Measurements from ENCODE around the gene ERVV-1. TPM values are rescaled to one million over a fixed set of nuclear protein-coding genes. Genes with fewer than 3 reads are reported as not detected.

ERVV-1 gene
- total and polyA plus RNA-seq, 2 donors: 0.05 TPM; not detected in 1

DNA sequence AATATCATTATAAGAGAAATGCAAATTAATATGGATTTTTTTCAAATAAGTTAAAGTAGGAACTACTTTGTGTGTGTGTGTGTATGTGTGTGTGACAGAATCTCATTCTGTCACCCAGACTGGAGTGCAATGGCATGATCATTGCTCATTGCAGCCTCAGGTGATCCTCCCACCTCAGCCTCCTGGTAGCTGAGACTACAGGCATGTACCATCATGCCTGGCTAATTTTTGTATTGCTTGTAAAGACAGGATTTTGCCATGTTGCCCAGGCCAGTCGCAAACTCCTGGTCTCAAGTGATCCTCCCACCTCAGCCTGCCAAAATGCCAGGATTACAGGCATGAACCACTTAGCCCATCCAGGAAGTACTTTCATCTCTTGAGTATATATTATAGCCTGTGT lies 27.6 kb downstream of the ERVV-1 start:
- DNase-seq (ENCODE audit: extremely low spot score): no peak
- WGBS: 74% methylated on average over 1 of the region's 1 CpG
- no peak overlapping the region for H3K4me3 ChIP-seq (ENCODE audit: low read depth, low read length)

GRCh38 chr19:53045536-53045935 lies 31.8 kb downstream of the ERVV-1 start:
- Histone ChIP-seq H3K27ac (ENCODE audit: low read depth) (no peak overlapping the region), H3K4me1 (ENCODE audit: insufficient read depth) (no peaks in the 10 kb centered on the region), H3K36me3 (ENCODE audit: insufficient read depth) (no peaks in the 10 kb centered on the region), H3K4me3 (ENCODE audit: low read depth, low read length) (no peak overlapping the region)
- WGBS: 84% methylated on average over 16 of the region's 16 CpGs
- DNase-seq (ENCODE audit: extremely low spot score): no peak

More for the DNA sequence above, 27.6 kb downstream of the ERVV-1 start:
- Histone ChIP-seq H3K27ac (ENCODE audit: low read depth) (no peak overlapping the region), H3K36me3 (ENCODE audit: insufficient read depth) (no peaks in the 10 kb centered on the region), H3K4me1 (ENCODE audit: insufficient read depth) (no peaks in the 10 kb centered on the region)

DNA sequence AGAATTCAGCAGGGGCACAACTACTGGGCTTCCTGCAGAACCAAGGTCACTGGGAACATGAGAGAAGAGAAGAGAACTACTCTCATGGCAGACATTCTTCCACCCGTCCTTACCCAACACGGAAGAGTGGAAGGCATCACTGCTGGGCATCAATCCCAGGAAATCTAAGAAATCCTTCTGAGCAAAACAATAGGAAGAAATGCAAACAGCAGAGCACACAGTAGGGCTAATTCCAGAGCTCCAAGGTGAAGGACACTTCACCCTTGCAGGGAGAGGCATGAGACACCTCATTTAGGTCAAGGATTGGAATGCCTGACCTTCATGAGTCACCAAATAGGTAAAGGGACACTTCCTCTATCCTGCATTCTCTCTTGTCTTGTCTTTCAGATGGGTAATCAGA lies 33.7 kb downstream of the ERVV-1 start:
- H3K4me3 ChIP-seq (ENCODE audit: low read depth, low read length): no peak overlapping the region
- no peak overlapping the region for H3K27ac ChIP-seq (ENCODE audit: low read depth)
- 91% methylated on average over 2 of the region's 2 CpGs for WGBS
- no peak for DNase-seq (ENCODE audit: extremely low spot score)
- no peaks in the 10 kb centered on the region for H3K36me3 ChIP-seq (ENCODE audit: insufficient read depth)
- H3K4me1 ChIP-seq (ENCODE audit: insufficient read depth): no peaks in the 10 kb centered on the region

DNA sequence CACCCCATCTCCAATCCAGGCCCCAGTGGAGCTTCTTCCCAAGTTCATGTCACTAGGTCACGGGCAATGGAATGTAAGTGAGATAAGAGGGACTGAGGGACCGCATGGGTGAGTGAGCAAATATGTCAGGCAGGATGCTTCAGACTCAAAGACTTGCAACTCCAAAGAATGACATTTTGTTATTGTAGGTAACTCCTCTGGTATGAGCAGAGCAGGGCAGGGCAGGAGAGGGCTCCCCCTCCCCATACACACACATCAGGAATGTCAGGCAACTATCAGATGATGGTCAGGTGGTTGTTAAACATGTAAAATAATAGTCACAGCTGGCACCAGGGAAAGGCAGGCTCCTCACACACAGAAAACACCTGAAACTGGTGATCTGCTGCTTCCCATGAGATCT lies 41.4 kb downstream of the ERVV-1 start:
- Histone ChIP-seq H3K4me3 (ENCODE audit: low read depth, low read length) (no peak overlapping the region), H3K36me3 (ENCODE audit: insufficient read depth) (no peaks in the 10 kb centered on the region), H3K4me1 (ENCODE audit: insufficient read depth) (no peaks in the 10 kb centered on the region), H3K27ac (ENCODE audit: low read depth) (no peak overlapping the region)
- 33% methylated on average over 2 of the region's 2 CpGs for WGBS
- no peak for DNase-seq (ENCODE audit: extremely low spot score)

- Histone ChIP-seq H3K27ac (ENCODE audit: low read depth) (no peak overlapping the region), H3K36me3 (ENCODE audit: insufficient read depth) (no peaks in the 10 kb centered on the region), H3K4me1 (ENCODE audit: insufficient read depth) (no peaks in the 10 kb centered on the region), H3K4me3 (ENCODE audit: low read depth, low read length) (no peak overlapping the region)
- WGBS: 1% methylated on average over 59 of the region's 59 CpGs
- no peak for DNase-seq (ENCODE audit: extremely low spot score)
Observed at GRCh38 chr19:53057904-53058580, 44.3 kb downstream of the ERVV-1 start.

Other genes with a start within 250 kb of the ERVV-1 start
- gene ZNF600, start 227.1 kb upstream of the ERVV-1 start, total RNA-seq: 9.1 TPM
- gene ZNF600, start 227.1 kb upstream of the ERVV-1 start, polyA plus RNA-seq: 4.1 TPM
- gene ZNF28, start 192.3 kb upstream of the ERVV-1 start, total RNA-seq: 33.5 TPM
- 7.6 TPM for gene ZNF28, start 192.3 kb upstream of the ERVV-1 start, polyA plus RNA-seq
- gene ZNF468, start 156.3 kb upstream of the ERVV-1 start, total RNA-seq: 39.5 TPM
- 11.2 TPM for gene ZNF468, start 156.3 kb upstream of the ERVV-1 start, polyA plus RNA-seq
- gene ZNF320, start 116.3 kb upstream of the ERVV-1 start, total RNA-seq: 22.9 TPM
- gene ZNF320, start 116.3 kb upstream of the ERVV-1 start, polyA plus RNA-seq: 9.7 TPM
- 21.3 TPM for gene ZNF888, start 90.5 kb upstream of the ERVV-1 start, total RNA-seq
- gene ZNF888, start 90.5 kb upstream of the ERVV-1 start, polyA plus RNA-seq: 4.2 TPM
- 27.4 TPM for gene ZNF816, start 51.0 kb upstream of the ERVV-1 start, total RNA-seq
- 5.9 TPM for gene ZNF816, start 51.0 kb upstream of the ERVV-1 start, polyA plus RNA-seq
- not detected for gene ERVV-2, start 30.8 kb downstream of the ERVV-1 start, total RNA-seq
- not detected for gene ERVV-2, start 30.8 kb downstream of the ERVV-1 start, polyA plus RNA-seq
- 60.1 TPM for gene ZNF160, start 89.5 kb downstream of the ERVV-1 start, total RNA-seq
- gene ZNF160, start 89.5 kb downstream of the ERVV-1 start, polyA plus RNA-seq: 28.0 TPM
- gene ZNF415, start 119.0 kb downstream of the ERVV-1 start, total RNA-seq: 21.9 TPM
- gene ZNF415, start 119.0 kb downstream of the ERVV-1 start, polyA plus RNA-seq: 13.3 TPM
- 28.2 TPM for gene ZNF347, start 145.1 kb downstream of the ERVV-1 start, total RNA-seq
- gene ZNF347, start 145.1 kb downstream of the ERVV-1 start, polyA plus RNA-seq: 4.8 TPM
- gene ZNF665, start 179.4 kb downstream of the ERVV-1 start, total RNA-seq: 11.9 TPM
- 10.0 TPM for gene ZNF665, start 179.4 kb downstream of the ERVV-1 start, polyA plus RNA-seq
- 31.2 TPM for gene ZNF677, start 241.0 kb downstream of the ERVV-1 start, total RNA-seq
- 16.8 TPM for gene ZNF677, start 241.0 kb downstream of the ERVV-1 start, polyA plus RNA-seq
- not detected for gene VN1R2, start 244.4 kb downstream of the ERVV-1 start, total RNA-seq
- not detected for gene VN1R2, start 244.4 kb downstream of the ERVV-1 start, polyA plus RNA-seq